HepG2 (cell line): Measurements from ENCODE around the gene CCDC91. TPM values are rescaled to one million over a fixed set of nuclear protein-coding genes. Genes with fewer than 3 reads are reported as not detected.

Experiments used
- ATAC-seq: fragments of 200-7000 bp; cut with Tn5 transposase; 3 replicates; pipeline ENCODE4 v1.9.1; 2020; ENCODE audit warnings: mild to moderate bottlenecking, moderate library complexity
- BruUV-seq: library from RNA; stranded (reverse); fragments of 400-500 nt; replicated peaks from 2 replicates; lab custom pipeline; 2021; lab: Mats Ljungman, UMichigan
- CTCF ChIA-PET: fragments of 300-600 bp; formaldehyde crosslinking; extraction: SDS; loops from one replicate; lab custom pipeline; 2021; ENCODE audit warnings: low total read pairs, inconsistent platforms, low intra/inter-chr PET ratio; lab: Yijun Ruan, JAX
- POLR2A ChIA-PET: fragments of 350-600 bp; sonication (Branson Sonifier 250); formaldehyde crosslinking; loops from one replicate; lab custom pipeline; 2020; ENCODE audit warnings: antibody characterized with exemption, inconsistent platforms; lab: Yijun Ruan, JAX
- DNase-seq: peaks from one replicate; pipeline ENCODE4 v3.0.0-alpha.2; 2015; ENCODE audit warnings: low spot score
- FAIRE-seq: peaks from 3 replicates; lab custom pipeline; 2011; peaks lifted over from hg19 to GRCh38; lab: Jason Lieb, UNC
- H2AFZ ChIP-seq: one replicate; pipeline ENCODE4 v1.6.1; 2011; ENCODE audit warnings: low read length, inconsistent platforms
- H3K27ac ChIP-seq: fragments of 300-600 bp; 3 replicates; pipeline ENCODE4 v1.8.0; 2011; ENCODE audit warnings: mixed run types, mild to moderate bottlenecking, mixed read lengths, low read length, inconsistent platforms; ENCODE audit not compliant: insufficient read depth; ENCODE audit errors: extremely low read length
- H3K27me3 ChIP-seq, 2 experiments: fragments of 200-600 bp in 1 of 2; 2 replicates in 1 of 2; 3 replicates in 1 of 2; pipeline versions ENCODE4 v1.6.0 to v1.8.0; 2011; ENCODE audit warnings: low read length in 2 of 2, mild to moderate bottlenecking in 2 of 2, moderate library complexity in 2 of 2, inconsistent platforms in 1 of 2; ENCODE audit not compliant: insufficient read depth in 2 of 2, control insufficient read depth in 1 of 2
- H3K36me3 ChIP-seq, 2 experiments: fragments of 200-600 bp in 1 of 2; replicated peaks in 1 of 2; 2 replicates in 1 of 2; 3 replicates in 1 of 2; pipeline versions ENCODE4 v1.5.1 to v1.8.0; 2011; ENCODE audit warnings: low read length in 2 of 2, inconsistent platforms in 1 of 2; ENCODE audit not compliant: insufficient read depth in 2 of 2, control insufficient read depth in 1 of 2
- H3K4me1 ChIP-seq: 2 replicates; pipeline ENCODE4 v1.5.1; 2012; ENCODE audit warnings: low read length, inconsistent platforms; ENCODE audit not compliant: insufficient read depth
- H3K4me2 ChIP-seq: 2 replicates; pipeline ENCODE4 v1.6.0; 2011; ENCODE audit warnings: low read depth, low read length, inconsistent platforms
- H3K4me3 ChIP-seq, 3 experiments: fragments of 200-600 bp in 1 of 3; sonication (generic), shearing (Covaris generic) in 1 of 3; replicated peaks in 1 of 3; 2 replicates each; pipeline ENCODE4 v1.5.1; 2011 to 2016; ENCODE audit warnings: low read length in 3 of 3, inconsistent platforms in 2 of 3, low read depth in 2 of 3, mild to moderate bottlenecking in 2 of 3, control low read depth in 1 of 3, mixed read lengths in 1 of 3; ENCODE audit not compliant: insufficient read depth in 1 of 3
- H3K79me2 ChIP-seq: one replicate; pipeline ENCODE4 v1.6.1; 2011; ENCODE audit warnings: low read length, inconsistent platforms; ENCODE audit not compliant: insufficient read depth
- H3K9ac ChIP-seq: 2 replicates; pipeline ENCODE4 v1.6.0; 2011; ENCODE audit warnings: mild to moderate bottlenecking, low read depth, low read length, inconsistent platforms; ENCODE audit not compliant: insufficient read depth
- H3K9me3 ChIP-seq: 2 replicates; pipeline ENCODE4 v1.5.1; 2012; ENCODE audit warnings: mild to moderate bottlenecking, low read length
- H4K20me1 ChIP-seq: 2 replicates; pipeline ENCODE4 v1.6.0; 2011; ENCODE audit warnings: inconsistent platforms, mild to moderate bottlenecking, low read length, moderate library complexity; ENCODE audit not compliant: insufficient read depth
- AGO1 ChIP-seq: fragments of 200-400 bp; formaldehyde crosslinking; IDR thresholded peaks from 2 replicates; pipeline ENCODE4 v1.6.1; 2017; ENCODE audit warnings: mild to moderate bottlenecking, low read depth, low read length, moderate library complexity; ENCODE audit not compliant: poor library complexity, severe bottlenecking
- WGBS: methylation state at CpG from one replicate; pipeline ENCODE4 v1.1.6; 2017; ENCODE audit warnings: low lambda C conversion rate; 5-methylcytosine and 5-hydroxymethylcytosine counted together
- in situ Hi-C: cut with HindIII; loops from 2 replicates; pipeline ENCODE4 v1.10.0; 2017; ENCODE audit warnings: low pct_unique_long_range_greater_than_20kb; ENCODE audit not compliant: extremely low pct_ligation_motif_present
- intact Hi-C: fragments of 100-400 bp; cut with micrococcal nuclease; formaldehyde crosslinking; loops from one replicate; pipeline ENCODE4 v1.10.0; 2022; ENCODE audit not compliant: unreplicated experiment
- polyA plus RNA-seq, 8 experiments: library from polyadenylated mRNA; depleted of rRNA in 3 of 8; stranded (reverse) in 7 of 8; unstranded in 1 of 8; fragments of >200 nt; fragmentation: Illumina TruSeq in 4 of 8; extraction: Trizol in 4 of 8; gene quantifications; 2 replicates each; pipeline versions ENCODE4 v1.2.1 to v1.2.3, GENCODE V29; 2011 to 2016; ENCODE audit warnings: low read depth in 4 of 8, missing spikeins in 1 of 8, mixed read lengths in 1 of 8; ENCODE audit not compliant: insufficient read depth in 1 of 8
- total RNA-seq, 5 experiments: library from RNA; depleted of rRNA; stranded (reverse); fragments of >200 nt; fragmentation: Illumina TruSeq; extraction: Trizol; gene quantifications; 2 replicates each; pipeline ENCODE4 v1.2.3, GENCODE V29; 2016; ENCODE audit warnings: low read depth in 1 of 5
- TF ChIP-seq, protein P1 (sequence below): IDR thresholded peaks from 2 replicates; pipeline ENCODE4 v1.6.1; 2016; ENCODE audit warnings: low read depth

Gene CCDC91
- total and polyA plus RNA-seq, 2 of the 13 experiments (the other 11 are each of a cell fraction or from before 2014, with no cell fraction given): 9.8 to 15.8 TPM

DNA sequence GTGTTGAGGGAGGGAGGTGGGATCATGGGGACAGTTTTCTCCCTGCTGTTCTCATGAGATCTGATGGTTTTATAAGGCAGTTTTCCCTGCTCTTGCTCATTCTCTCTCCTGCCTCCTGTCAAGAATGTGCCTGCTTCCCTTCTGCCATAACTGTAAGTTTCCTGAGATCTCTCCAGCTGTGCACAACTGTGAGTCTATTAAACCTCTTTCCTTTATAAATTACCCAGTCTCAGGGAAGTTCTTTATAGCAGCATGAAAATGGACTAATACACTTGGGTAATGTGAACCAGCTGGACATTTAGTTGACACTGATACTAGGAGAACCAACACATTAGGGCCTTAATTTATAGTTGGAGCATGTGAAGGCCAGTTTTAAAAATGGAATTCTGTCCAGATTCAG lies 12.4 kb upstream of the CCDC91 start:
- no peaks in the 10 kb centered on the region for H3K9me3 ChIP-seq
- no peaks in the 10 kb centered on the region for H3K79me2 ChIP-seq
- intact Hi-C loops (no loop called here), in situ Hi-C loops (no loop called here)
- no peaks in the 10 kb centered on the region for H3K4me1 ChIP-seq
- no peak overlapping the region for H3K4me3 ChIP-seq
- H3K36me3 ChIP-seq: no peaks in the 10 kb centered on the region
- no peak overlapping the region for H2AFZ ChIP-seq
- H3K9ac ChIP-seq: no peak overlapping the region
- ChIA-PET CTCF (no interaction called here), POLR2A (no interaction called here)
- DNase-seq (no peak), ATAC-seq (no peak), FAIRE-seq (no peak)
- no peak overlapping the region for H3K27ac ChIP-seq
- no peaks in the 10 kb centered on the region for H4K20me1 ChIP-seq
- 0 out of 5 replicates have a peak, but pooled peaks cover 0 to 3% of the 10 kb centered on the region in 2 experiments for H3K27me3 ChIP-seq
- H3K4me2 ChIP-seq: no peak overlapping the region
- BruUV-seq: no TSS peak
- TF ChIP-seq, protein P1, sequence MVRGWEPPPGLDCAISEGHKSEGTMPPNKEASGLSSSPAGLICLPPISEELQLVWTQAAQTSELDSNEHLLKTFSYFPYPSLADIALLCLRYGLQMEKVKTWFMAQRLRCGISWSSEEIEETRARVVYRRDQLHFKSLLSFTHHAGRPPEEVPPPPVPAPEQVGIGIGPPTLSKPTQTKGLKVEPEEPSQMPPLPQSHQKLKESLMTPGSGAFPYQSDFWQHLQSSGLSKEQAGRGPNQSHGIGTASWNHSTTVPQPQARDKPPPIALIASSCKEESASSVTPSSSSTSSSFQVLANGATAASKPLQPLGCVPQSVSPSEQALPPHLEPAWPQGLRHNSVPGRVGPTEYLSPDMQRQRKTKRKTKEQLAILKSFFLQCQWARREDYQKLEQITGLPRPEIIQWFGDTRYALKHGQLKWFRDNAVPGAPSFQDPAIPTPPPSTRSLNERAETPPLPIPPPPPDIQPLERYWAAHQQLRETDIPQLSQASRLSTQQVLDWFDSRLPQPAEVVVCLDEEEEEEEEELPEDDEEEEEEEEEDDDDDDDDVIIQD: no peak

DNA sequence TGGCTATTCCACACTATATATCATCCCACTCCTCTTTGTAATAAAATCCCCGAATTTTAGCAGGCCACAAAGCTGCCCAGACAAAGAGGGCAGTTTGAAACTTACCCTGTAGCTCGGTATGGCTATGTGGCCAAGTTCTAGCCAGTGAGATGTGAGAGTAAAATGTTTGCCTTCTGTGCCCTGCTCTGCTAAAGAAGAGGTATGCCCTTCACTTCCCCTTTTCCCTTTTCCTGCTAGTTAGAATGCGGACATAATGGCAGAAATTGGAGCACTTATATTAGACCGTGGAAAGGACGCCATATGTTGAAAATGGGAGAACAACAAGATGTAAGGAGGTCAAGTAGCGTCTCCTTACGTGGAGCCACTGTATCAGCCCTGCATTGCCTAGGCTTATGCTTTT lies 11.5 kb upstream of the CCDC91 start:
- Histone ChIP-seq H3K4me3 (no peak overlapping the region), H2AFZ (no peak overlapping the region), H3K36me3 (no peaks in the 10 kb centered on the region), H3K9ac (no peak overlapping the region), H3K27ac (no peak overlapping the region), H3K4me2 (no peak overlapping the region), H3K79me2 (no peaks in the 10 kb centered on the region), H3K9me3 (no peaks in the 10 kb centered on the region), H4K20me1 (no peaks in the 10 kb centered on the region), H3K4me1 (no peaks in the 10 kb centered on the region), H3K27me3 (0 out of 5 replicates have a peak, but pooled peaks cover 0 to 3% of the 10 kb centered on the region in 2 experiments)
- DNase-seq: no peak
- no peak for TF ChIP-seq AGO1
- ChIA-PET CTCF (no interaction called here), POLR2A (no interaction called here)
- intact Hi-C loops: no loop called here
- BruUV-seq: no TSS peak
- no peak for ATAC-seq
- 8% methylated on average over 7 of the region's 7 CpGs for WGBS
- FAIRE-seq: no peak
- in situ Hi-C loops: no loop called here
